Measurements from ENCODE around the gene TESK2.

TESK2 gene

GRCh38 chr1:45337630-45338325 is 153.2 kb downstream of the TESK2 start:
- no peak for DNase-seq (ENCODE audit: low spot score)

GRCh38 chr1:45335855-45336324 is 155.1 kb downstream of the TESK2 start:
- DNase-seq (ENCODE audit: low spot score) = no peak

GRCh38 chr1:45334308-45335245 is 156.4 kb downstream of the TESK2 start:
- DNase-seq (ENCODE audit: low spot score) = no peak

GRCh38 chr1:45332346-45332720 is 158.6 kb downstream of the TESK2 start:
- DNase-seq (ENCODE audit: low spot score) = no peak

- no peak for DNase-seq (ENCODE audit: low spot score)
These were observed 159.3 kb downstream of the TESK2 start for GRCh38 chr1:45331436-45332345.

GRCh38 chr1:45329445-45329844 is 161.5 kb downstream of the TESK2 start:
- DNase-seq (ENCODE audit: low spot score) = no peak

GRCh38 chr1:45328680-45329079 is 162.3 kb downstream of the TESK2 start:
- DNase-seq (ENCODE audit: low spot score) = no peak

- DNase-seq (ENCODE audit: low spot score) = no peak
These were observed 163.1 kb downstream of the TESK2 start for GRCh38 chr1:45327644-45328515.

- DNase-seq (ENCODE audit: low spot score) = peak; percentile 78
These were observed 164.0 kb downstream of the TESK2 start, which contains the start of gene HPDL for GRCh38 chr1:45326627-45327623. Gene HPDL, plus strand, starts transcription at chr1:45326895. Its CDS starts 254 bp downstream, at chr1:45327149.

- no peak for DNase-seq (ENCODE audit: low spot score)
These were observed 165.0 kb downstream of the TESK2 start for GRCh38 chr1:45325851-45326506.

GRCh38 chr1:45322486-45323040 is 168.4 kb downstream of the TESK2 start:
- DNase-seq (ENCODE audit: low spot score) = peak; percentile 10

GRCh38 chr1:45321444-45321843 is 169.5 kb downstream of the TESK2 start:
- DNase-seq (ENCODE audit: low spot score) = no peak

- no peak for DNase-seq (ENCODE audit: low spot score)
These were observed 171.2 kb downstream of the TESK2 start for GRCh38 chr1:45319761-45320160.

- DNase-seq (ENCODE audit: low spot score) = no peak
These were observed 173.8 kb downstream of the TESK2 start for GRCh38 chr1:45317166-45317565.

GRCh38 chr1:45314266-45314665 is 176.7 kb downstream of the TESK2 start:
- no peak for DNase-seq (ENCODE audit: low spot score)

GRCh38 chr1:45306905-45307304 is 184.1 kb downstream of the TESK2 start:
- DNase-seq (ENCODE audit: low spot score) = no peak

GRCh38 chr1:45306319-45306718 is 184.6 kb downstream of the TESK2 start:
- no peak for DNase-seq (ENCODE audit: low spot score)

GRCh38 chr1:45305231-45305630 is 185.7 kb downstream of the TESK2 start:
- no peak for DNase-seq (ENCODE audit: low spot score)
